Retinal pigment epithelial cell (primary cell): Measurements from ENCODE around the gene CMIP.

Experiments
- DNase-seq: peaks from one replicate; pipeline ENCODE4 v3.0.0-alpha.2; 2010; ENCODE audit warnings: low read depth
- H3K4me3 ChIP-seq: 2 replicates; pipeline ENCODE4 v1.5.1; 2011; ENCODE audit warnings: mild to moderate bottlenecking, low read length, control low read depth, moderate library complexity
- TF ChIP-seq, protein P1 (sequence below): conservative IDR thresholded peaks from 2 replicates; pipeline ENCODE4 v1.5.1; 2011; ENCODE audit warnings: low read depth, low read length, control low read depth, inconsistent platforms

The CMIP gene

DNA sequence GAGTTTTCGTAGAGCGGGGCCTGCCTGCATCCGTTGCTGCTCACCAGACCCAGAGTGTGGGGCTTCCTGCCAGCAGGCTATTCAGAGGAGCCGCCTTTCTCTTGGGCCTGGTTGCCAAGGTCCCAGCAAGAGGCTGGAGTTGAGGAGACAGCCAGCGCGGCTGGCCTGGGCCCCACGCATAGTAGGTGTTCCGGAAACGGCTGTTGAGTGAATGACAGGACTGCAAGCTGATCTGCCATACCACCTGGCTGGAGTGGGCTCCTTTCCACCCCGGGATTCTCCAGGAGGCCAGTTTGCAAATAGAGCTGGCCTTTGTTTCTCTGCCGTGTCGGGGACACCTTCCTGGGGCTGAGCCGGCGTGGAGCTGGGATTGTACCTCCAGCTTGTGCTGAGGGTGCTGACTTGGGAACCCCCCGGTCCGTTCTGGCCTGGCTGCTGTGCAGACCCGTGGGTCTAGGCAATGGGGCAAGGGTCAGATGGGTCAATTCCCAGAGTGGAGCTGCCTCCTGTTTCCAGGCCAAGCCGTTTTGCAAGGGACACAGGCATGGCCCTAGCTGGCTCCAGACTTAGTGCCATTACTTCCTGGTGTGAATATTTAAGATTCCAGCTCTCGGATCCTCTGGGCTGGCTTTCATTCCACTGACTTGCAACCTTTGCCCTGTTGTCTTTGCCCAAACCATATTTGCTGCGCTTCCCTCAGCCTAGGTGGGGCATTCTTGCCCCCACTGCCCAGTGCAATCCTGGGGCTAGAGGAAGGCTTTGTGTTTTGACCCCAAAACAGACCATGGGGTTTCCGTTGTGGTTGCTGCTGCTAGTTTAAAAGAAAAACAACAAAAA lies 68.8 kb downstream of the CMIP start:
- DNase-seq, result no peak
- H3K4me3 ChIP-seq, result no peak overlapping the region
- TF ChIP-seq, protein P1, sequence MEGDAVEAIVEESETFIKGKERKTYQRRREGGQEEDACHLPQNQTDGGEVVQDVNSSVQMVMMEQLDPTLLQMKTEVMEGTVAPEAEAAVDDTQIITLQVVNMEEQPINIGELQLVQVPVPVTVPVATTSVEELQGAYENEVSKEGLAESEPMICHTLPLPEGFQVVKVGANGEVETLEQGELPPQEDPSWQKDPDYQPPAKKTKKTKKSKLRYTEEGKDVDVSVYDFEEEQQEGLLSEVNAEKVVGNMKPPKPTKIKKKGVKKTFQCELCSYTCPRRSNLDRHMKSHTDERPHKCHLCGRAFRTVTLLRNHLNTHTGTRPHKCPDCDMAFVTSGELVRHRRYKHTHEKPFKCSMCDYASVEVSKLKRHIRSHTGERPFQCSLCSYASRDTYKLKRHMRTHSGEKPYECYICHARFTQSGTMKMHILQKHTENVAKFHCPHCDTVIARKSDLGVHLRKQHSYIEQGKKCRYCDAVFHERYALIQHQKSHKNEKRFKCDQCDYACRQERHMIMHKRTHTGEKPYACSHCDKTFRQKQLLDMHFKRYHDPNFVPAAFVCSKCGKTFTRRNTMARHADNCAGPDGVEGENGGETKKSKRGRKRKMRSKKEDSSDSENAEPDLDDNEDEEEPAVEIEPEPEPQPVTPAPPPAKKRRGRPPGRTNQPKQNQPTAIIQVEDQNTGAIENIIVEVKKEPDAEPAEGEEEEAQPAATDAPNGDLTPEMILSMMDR, result no peak

DNA sequence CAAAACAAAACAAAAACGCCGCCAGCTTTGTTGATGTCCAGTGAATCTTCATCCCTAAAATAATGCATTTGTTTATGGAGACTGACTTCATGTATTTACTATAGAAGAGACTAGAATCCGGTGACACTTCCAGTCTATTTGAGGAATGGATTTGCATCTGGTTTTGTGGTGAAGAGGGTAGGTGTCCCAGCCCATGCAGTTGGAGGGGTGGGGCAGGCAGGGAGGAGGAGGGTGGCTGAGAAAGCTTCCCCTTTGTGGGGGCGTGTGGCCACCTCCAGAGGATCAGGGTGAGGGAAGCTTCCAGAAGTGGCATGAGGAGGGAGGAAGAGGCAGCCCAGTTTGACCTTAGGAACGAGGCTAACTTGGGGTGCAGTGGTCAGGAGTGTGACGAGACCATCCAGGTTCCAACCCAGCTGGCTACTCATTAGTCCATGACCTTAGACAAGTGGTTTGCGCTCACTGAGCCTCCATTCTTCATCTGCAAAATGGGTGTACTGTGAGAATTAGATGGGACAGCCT lies 69.5 kb downstream of the CMIP start:
- TF ChIP-seq, protein P1, result no peak
- no peak for DNase-seq
- no peak overlapping the region for H3K4me3 ChIP-seq

DNA sequence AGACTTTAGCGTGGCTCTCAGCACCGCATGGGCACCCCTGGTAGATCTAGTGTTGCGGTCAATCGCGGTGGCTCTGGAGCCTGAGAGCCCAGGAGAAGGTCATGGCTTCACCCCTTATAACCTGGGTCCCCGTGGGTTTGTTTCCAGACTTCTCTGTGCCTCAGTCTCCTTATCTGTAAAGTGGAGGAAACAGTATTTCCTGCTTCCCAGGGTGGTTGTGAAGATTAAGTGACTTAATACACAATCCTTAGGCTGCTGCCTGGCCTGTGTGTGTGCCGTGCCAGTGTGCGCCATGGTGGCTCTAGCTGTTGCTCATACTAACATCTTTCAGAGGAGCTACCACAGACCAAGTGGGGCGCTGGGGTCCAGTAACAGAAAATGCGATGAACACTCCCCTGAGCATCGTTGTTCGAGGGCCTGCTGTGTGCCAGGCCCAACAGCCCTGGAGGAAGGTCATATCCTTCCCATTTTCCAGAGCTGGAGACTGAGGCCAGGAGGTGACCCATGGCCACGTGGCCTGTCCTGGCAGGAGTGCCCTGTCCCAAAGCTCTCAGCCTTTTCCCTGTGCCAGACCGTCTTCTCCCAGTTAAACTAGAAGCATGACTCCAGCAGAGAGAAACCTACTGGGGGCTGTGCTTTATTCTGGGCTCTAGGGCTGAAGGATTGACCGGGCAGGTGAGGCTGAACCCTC lies 70.1 kb downstream of the CMIP start:
- no peak overlapping the region for H3K4me3 ChIP-seq
- no peak for DNase-seq

DNA sequence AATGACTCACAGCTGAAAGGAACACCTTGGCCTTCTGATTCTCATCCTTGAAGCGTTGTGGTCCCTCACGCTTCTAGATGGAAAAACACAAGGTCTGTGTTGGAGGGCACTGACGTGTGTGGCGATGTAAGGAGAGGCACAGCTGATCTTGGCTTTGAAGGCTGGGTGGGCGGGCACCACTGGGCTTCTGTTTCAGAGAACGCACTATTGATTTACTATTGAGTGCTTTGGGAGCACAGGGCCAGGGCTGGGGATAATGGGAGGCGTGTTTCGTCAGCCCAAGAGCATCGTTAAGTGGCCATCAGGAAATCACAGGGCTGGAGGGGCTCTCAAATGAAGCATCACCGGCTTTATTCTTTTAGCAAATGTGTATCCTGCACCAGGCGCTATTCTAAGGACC lies 70.7 kb downstream of the CMIP start:
- TF ChIP-seq, protein P1, result no peak
- DNase-seq, result no peak
- no peak overlapping the region for H3K4me3 ChIP-seq

More for the DNA sequence above, 70.1 kb downstream of the CMIP start:
- TF ChIP-seq, protein P1, result no peak

DNA sequence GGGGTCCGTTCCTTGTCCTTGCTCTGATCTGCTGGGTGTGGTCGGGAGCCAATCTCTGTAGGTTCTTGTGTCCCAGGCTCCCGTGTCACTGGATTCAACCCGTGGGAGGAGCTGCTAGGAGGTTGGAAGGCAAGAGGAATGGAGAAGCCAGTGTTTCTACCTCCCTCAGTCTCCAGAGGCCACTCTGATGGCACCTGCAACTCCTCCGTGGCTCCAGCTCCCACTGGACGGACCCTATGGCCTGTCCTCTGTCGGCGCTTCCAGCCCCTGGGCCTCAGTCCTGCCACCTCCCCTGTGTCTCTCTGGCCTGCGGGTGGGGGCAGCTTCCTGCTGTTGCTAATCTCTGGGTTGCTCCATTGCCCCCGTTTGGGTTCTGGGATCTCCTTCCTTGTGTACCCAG lies 71.1 kb downstream of the CMIP start:
- TF ChIP-seq, protein P1, result no peak
- no peak overlapping the region for H3K4me3 ChIP-seq
- no peak for DNase-seq

DNA sequence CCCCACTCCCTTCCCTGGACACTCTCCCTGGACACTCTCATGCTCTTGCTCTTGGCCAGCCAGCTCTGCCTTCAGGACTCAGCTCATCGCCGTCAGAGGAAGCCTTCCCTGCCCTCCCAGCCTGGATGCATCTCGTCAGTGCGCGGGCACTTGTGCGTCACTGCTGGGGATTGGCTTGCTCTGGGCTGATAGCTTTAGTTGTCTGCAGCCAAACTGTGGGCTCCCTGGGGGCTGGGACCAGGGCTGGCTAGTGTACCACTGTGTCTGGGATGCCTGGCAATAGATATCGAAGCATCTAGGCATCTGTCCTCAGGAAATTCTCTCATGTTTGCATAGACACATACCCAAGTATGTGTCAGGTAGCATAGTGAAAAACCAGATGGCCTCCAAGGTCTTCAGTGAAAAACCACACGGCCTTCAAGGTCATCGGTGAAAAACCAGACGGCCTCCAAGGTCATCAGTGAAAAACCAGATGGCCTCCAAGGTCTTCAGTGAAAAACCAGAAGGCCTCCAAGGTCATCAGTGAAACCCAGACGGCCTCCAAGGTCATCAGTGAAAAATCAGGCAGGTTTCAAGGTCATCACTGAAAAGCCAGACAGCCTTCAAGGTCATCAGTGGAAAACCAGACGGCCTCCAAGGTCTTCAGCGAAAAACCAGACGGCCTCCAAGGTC lies 72.0 kb downstream of the CMIP start:
- no peak overlapping the region for H3K4me3 ChIP-seq
- no peak for DNase-seq
- TF ChIP-seq, protein P1, result no peak
